HG03565 (cell line): ENCODE results near the gene FCGR1A.
"Not testable (repeated sequence)": the region's sequence is repeated elsewhere in the genome, so short reads cannot be mapped to it uniquely, and the experiment has no call there.

Experiments used
- ATAC-seq: cut with Tn5 transposase; IDR thresholded peaks from one replicate; pipeline ENCODE4 v1.9.1; 2021; ENCODE audit warnings: mild to moderate bottlenecking, moderate library complexity; ENCODE audit not compliant: unreplicated experiment

The FCGR1A gene

GRCh38 chr1:149831764-149832315 lies 49.3 kb downstream of the FCGR1A start:
- peak; percentile 7 for ATAC-seq

GRCh38 chr1:149832316-149833126 lies 50.0 kb downstream of the FCGR1A start:
- peak; percentile 50 for ATAC-seq

DNA sequence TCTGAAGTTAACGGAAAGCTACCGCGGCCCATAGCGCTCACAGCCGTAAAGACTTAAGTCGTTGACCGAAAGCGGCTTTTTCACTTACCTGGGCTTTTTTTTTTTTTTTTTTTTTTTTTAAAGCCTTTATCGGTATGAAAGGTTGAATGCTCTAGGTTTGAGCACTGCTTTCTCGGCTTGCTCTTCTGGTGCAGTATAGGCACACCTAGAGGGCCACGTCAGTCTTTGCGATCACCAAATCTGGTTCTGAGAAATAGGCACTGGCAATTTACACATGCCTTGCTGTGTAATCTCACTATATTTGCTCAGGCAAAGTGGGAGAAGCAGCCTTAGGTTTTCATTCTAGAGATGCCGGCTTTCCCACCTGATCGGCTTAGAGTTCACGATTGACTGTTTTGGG lies 50.6 kb downstream of the FCGR1A start:
- ATAC-seq, result peak; percentile 2

- ATAC-seq, result not testable (repeated sequence)
Observed at GRCh38 chr1:149841149-149841548, 58.7 kb downstream of the FCGR1A start.
